Karpas-422 (cell line): ENCODE measurements around the gene OPTN. TPM values are rescaled to one million over a fixed set of nuclear protein-coding genes. Genes with fewer than 3 reads are reported as not detected.
"Not testable (repeated sequence)": the region's sequence is repeated elsewhere in the genome, so short reads cannot be mapped to it uniquely, and the experiment has no call there.

Source experiments
- DNase-seq: peaks from one replicate; pipeline ENCODE4 v3.0.0-alpha.2; 2015
- H2AFZ ChIP-seq: fragments of 200-600 bp; sonication (generic); 2 replicates; pipeline ENCODE4 v1.6.1; 2014; ENCODE audit warnings: antibody characterized with exemption, low read length, mixed read lengths
- H3K27ac ChIP-seq: fragments of 200-600 bp; sonication (generic); 2 replicates; pipeline ENCODE4 v1.5.1; 2014; ENCODE audit warnings: mild to moderate bottlenecking, low read length, moderate library complexity
- H3K27me3 ChIP-seq: fragments of 200-600 bp; sonication (generic); 2 replicates; pipeline ENCODE4 v1.6.1; 2014; ENCODE audit warnings: low read length, mixed read lengths
- H3K36me3 ChIP-seq: fragments of 200-600 bp; sonication (generic); 2 replicates; pipeline ENCODE4 v1.6.1; 2014; ENCODE audit warnings: low read length, mixed read lengths; ENCODE audit not compliant: insufficient read depth
- H3K4me1 ChIP-seq: fragments of 200-600 bp; sonication (generic); 2 replicates; pipeline ENCODE4 v1.6.1; 2014; ENCODE audit warnings: mild to moderate bottlenecking, low read length, mixed read lengths
- H3K4me2 ChIP-seq: fragments of 200-600 bp; sonication (generic); 2 replicates; pipeline ENCODE4 v1.6.1; 2014; ENCODE audit warnings: low read length, low read depth, mild to moderate bottlenecking; ENCODE audit not compliant: poor library complexity, severe bottlenecking
- H3K4me3 ChIP-seq: fragments of 200-600 bp; sonication (generic); 2 replicates; pipeline ENCODE4 v1.5.1; 2014; ENCODE audit warnings: mild to moderate bottlenecking, antibody characterized with exemption, low read length, mixed read lengths
- H3K79me2 ChIP-seq: fragments of 200-600 bp; sonication (generic); 2 replicates; pipeline ENCODE4 v1.6.1; 2014; ENCODE audit warnings: mild to moderate bottlenecking, low read length, mixed read lengths
- H3K9ac ChIP-seq: fragments of 200-600 bp; sonication (generic); 2 replicates; pipeline ENCODE4 v1.6.0; 2014; ENCODE audit warnings: low read length
- H3K9me2 ChIP-seq: fragments of 200-600 bp; sonication (generic), shearing (Covaris generic); replicated peaks from 2 replicates; pipeline ENCODE4 v1.6.0; 2014; ENCODE audit warnings: mild to moderate bottlenecking, low read length, moderate library complexity; ENCODE audit not compliant: insufficient read depth
- H3K9me3 ChIP-seq: fragments of 300-700, 200-600 bp; sonication (generic); 2 replicates; pipeline ENCODE4 v1.6.1; 2014; ENCODE audit warnings: low read length, mixed read lengths
- H4K20me1 ChIP-seq: fragments of 200-600 bp; sonication (generic); 2 replicates; pipeline ENCODE4 v1.6.1; 2014; ENCODE audit warnings: mild to moderate bottlenecking, antibody characterized with exemption, low read length, low read depth; ENCODE audit not compliant: insufficient read depth
- total RNA-seq: library from RNA; depleted of rRNA; stranded (reverse); fragments of >200 nt; shearing (Covaris generic); gene quantifications from 2 replicates; pipeline ENCODE4 v1.2.3, GENCODE V29; 2014; ENCODE audit warnings: low replicate concordance

Gene OPTN
- total RNA-seq, 1 experiment from 2014 or later, result 0.56 TPM

GRCh38 chr10:13083700-13084099 lies 16.3 kb upstream of the OPTN start:
- DNase-seq, H3K79me2 ChIP-seq, H3K9ac ChIP-seq, H3K27me3 ChIP-seq, H4K20me1 ChIP-seq, H3K4me2 ChIP-seq, H2AFZ ChIP-seq, H3K4me3 ChIP-seq, H3K27ac ChIP-seq, H3K9me2 ChIP-seq, H3K36me3 ChIP-seq, H3K4me1 ChIP-seq: not testable (repeated sequence)
- H3K9me3 ChIP-seq, result peaks cover 14% of the 10 kb centered on the region

- peaks cover 7% of the 10 kb centered on the region for H3K9me3 ChIP-seq
- H3K27ac ChIP-seq, result no peak overlapping the region
- no peaks in the 10 kb centered on the region for H3K79me2 ChIP-seq
- no peaks in the 10 kb centered on the region for H3K27me3 ChIP-seq
- H3K36me3 ChIP-seq, result no peaks in the 10 kb centered on the region
- no peak overlapping the region for H3K9ac ChIP-seq
- H3K9me2 ChIP-seq, result no peaks in the 10 kb centered on the region
- H3K4me3 ChIP-seq, result no peak overlapping the region
- H3K4me2 ChIP-seq, result no peak overlapping the region
- H4K20me1 ChIP-seq, result no peaks in the 10 kb centered on the region
- H3K4me1 ChIP-seq, result peaks cover 4% of the 10 kb centered on the region; the same call in 1 of the 2 replicates
- H2AFZ ChIP-seq, result no peak overlapping the region
- no peak for DNase-seq
These were observed 13.9 kb upstream of the OPTN start for GRCh38 chr10:13086056-13086455.

- Histone ChIP-seq H3K36me3 (no peaks in the 10 kb centered on the region), H4K20me1 (no peaks in the 10 kb centered on the region), H3K4me2 (no peak overlapping the region), H3K9me2 (no peaks in the 10 kb centered on the region), H3K9ac (no peak overlapping the region), H3K79me2 (no peaks in the 10 kb centered on the region), H3K4me1 (peaks cover 4% of the 10 kb centered on the region; the same call in 1 of the 2 replicates), H3K27ac (no peak overlapping the region), H3K9me3 (peaks cover 7% of the 10 kb centered on the region), H3K4me3 (no peak overlapping the region), H3K27me3 (no peaks in the 10 kb centered on the region), H2AFZ (no peak overlapping the region)
- no peak for DNase-seq
These were observed 12.4 kb upstream of the OPTN start for GRCh38 chr10:13087601-13087985.

GRCh38 chr10:13087986-13088618 lies 11.9 kb upstream of the OPTN start:
- Histone ChIP-seq H3K4me2 (no peak overlapping the region), H2AFZ (no peak overlapping the region)

GRCh38 chr10:13089345-13089744 lies 10.6 kb upstream of the OPTN start:
- DNase-seq, result no peak
- Histone ChIP-seq H3K27me3 (no peaks in the 10 kb centered on the region), H3K4me1 (peaks cover 4% of the 10 kb centered on the region; the same call in 1 of the 2 replicates), H3K36me3 (no peaks in the 10 kb centered on the region), H3K9ac (no peak overlapping the region), H3K79me2 (no peaks in the 10 kb centered on the region), H2AFZ (no peak overlapping the region), H4K20me1 (no peaks in the 10 kb centered on the region), H3K9me3 (no peaks in the 10 kb centered on the region), H3K9me2 (no peaks in the 10 kb centered on the region), H3K4me2 (no peak overlapping the region), H3K27ac (no peak overlapping the region), H3K4me3 (no peak overlapping the region)

More at GRCh38 chr10:13087986-13088618, 11.9 kb upstream of the OPTN start:
- no peak overlapping the region for H3K27ac ChIP-seq
- no peak overlapping the region for H3K4me3 ChIP-seq
- no peaks in the 10 kb centered on the region for H3K79me2 ChIP-seq
- H3K9me3 ChIP-seq, result peaks cover 4% of the 10 kb centered on the region
- no peaks in the 10 kb centered on the region for H3K36me3 ChIP-seq
- no peaks in the 10 kb centered on the region for H4K20me1 ChIP-seq
- H3K9me2 ChIP-seq, result no peaks in the 10 kb centered on the region
- H3K27me3 ChIP-seq, result no peaks in the 10 kb centered on the region
- no peak overlapping the region for H3K9ac ChIP-seq
- no peak for DNase-seq
- peaks cover 4% of the 10 kb centered on the region; the same call in 1 of the 2 replicates for H3K4me1 ChIP-seq

- Histone ChIP-seq H3K4me1 (peaks cover 4% of the 10 kb centered on the region; the same call in 1 of the 2 replicates), H2AFZ (no peak overlapping the region), H3K27me3 (no peaks in the 10 kb centered on the region), H4K20me1 (no peaks in the 10 kb centered on the region), H3K79me2 (no peaks in the 10 kb centered on the region), H3K36me3 (no peaks in the 10 kb centered on the region), H3K4me2 (no peak overlapping the region), H3K9ac (no peak overlapping the region), H3K9me3 (no peaks in the 10 kb centered on the region), H3K9me2 (no peaks in the 10 kb centered on the region), H3K27ac (no peak overlapping the region), H3K4me3 (no peak overlapping the region)
- no peak for DNase-seq
These were observed 9.7 kb upstream of the OPTN start for GRCh38 chr10:13090289-13090688.

GRCh38 chr10:13091801-13092200 lies 8.2 kb upstream of the OPTN start:
- no peak overlapping the region for H2AFZ ChIP-seq
- H3K27ac ChIP-seq, result no peak overlapping the region
- H3K4me1 ChIP-seq, result no peaks in the 10 kb centered on the region
- H3K9ac ChIP-seq, result no peak overlapping the region
- H3K36me3 ChIP-seq, result no peaks in the 10 kb centered on the region
- H3K79me2 ChIP-seq, result no peaks in the 10 kb centered on the region
- no peak overlapping the region for H3K4me2 ChIP-seq
- no peaks in the 10 kb centered on the region for H3K9me3 ChIP-seq
- no peak for DNase-seq
- H3K9me2 ChIP-seq, result no peaks in the 10 kb centered on the region
- H3K27me3 ChIP-seq, result no peaks in the 10 kb centered on the region
- no peaks in the 10 kb centered on the region for H4K20me1 ChIP-seq
- no peak overlapping the region for H3K4me3 ChIP-seq

GRCh38 chr10:13092291-13093102 lies 7.5 kb upstream of the OPTN start:
- Histone ChIP-seq H3K9me2 (no peaks in the 10 kb centered on the region), H3K9ac (no peak overlapping the region), H3K4me3 (no peak overlapping the region), H4K20me1 (no peaks in the 10 kb centered on the region), H3K4me1 (no peaks in the 10 kb centered on the region), H3K4me2 (no peak overlapping the region), H3K27me3 (no peaks in the 10 kb centered on the region), H2AFZ (no peak overlapping the region), H3K36me3 (no peaks in the 10 kb centered on the region), H3K9me3 (no peaks in the 10 kb centered on the region), H3K27ac (no peak overlapping the region), H3K79me2 (no peaks in the 10 kb centered on the region)
- no peak for DNase-seq
